Fibroblast of gingiva (primary cell): ENCODE results near the gene DIPK1B.

Experiments
- DNase-seq: peaks from one replicate; pipeline ENCODE4 v3.0.0-alpha.2; 2011; ENCODE audit warnings: low read depth

DIPK1B gene

GRCh38 chr9:136769710-136770191, 57.4 kb downstream of the DIPK1B start:
- no peak for DNase-seq

- DNase-seq = no peak
Measured at GRCh38 chr9:136771907-136772415, 59.6 kb downstream of the DIPK1B start.

- no peak for DNase-seq
Measured at GRCh38 chr9:136773386-136774044, 61.1 kb downstream of the DIPK1B start.
